Right lobe of liver (tissue), 6 donors: ENCODE results near the gene SLC37A4. TPM values are rescaled to one million over a fixed set of nuclear protein-coding genes. Genes with fewer than 3 reads are reported as not detected.

ENCODE experiments used
- ATAC-seq, 4 donors: fragments of 200-7000 bp; cut with Tn5 transposase; one replicate each; pipeline ENCODE4 v1.9.1; 2020; ENCODE audit warnings: mild to moderate bottlenecking in 4 of 4, moderate library complexity in 4 of 4
- DNase-seq, 3 donors: peaks; one replicate each; pipeline ENCODE4 v3.0.0-alpha.2; 2020
- H3K27ac ChIP-seq, 3 donors: fragments of 200-600 bp; one replicate each; pipeline ENCODE4 v1.8.0; 2022
- H3K27me3 ChIP-seq, 2 donors: fragments of 200-600 bp; one replicate each; pipeline ENCODE4 v1.8.0; 2022
- H3K36me3 ChIP-seq, 4 donors: fragments of 200-600 bp; sonication (generic) in 1 of 4; one replicate each; pipeline versions ENCODE4 v1.5.1 to v1.8.0; 2017 to 2022; ENCODE audit warnings: control low read depth in 1 of 4
- H3K4me1 ChIP-seq, 4 donors: fragments of 200-600 bp; sonication (generic) in 1 of 4; one replicate each; pipeline versions ENCODE4 v1.5.1 to v1.8.0; 2017 to 2022; ENCODE audit warnings: control low read depth in 1 of 4
- H3K4me3 ChIP-seq, 3 donors: fragments of 200-600 bp; one replicate each; pipeline ENCODE4 v1.8.0; 2022
- H3K9me3 ChIP-seq, 4 donors: fragments of 200-600 bp; sonication (generic) in 1 of 4; one replicate each; pipeline versions ENCODE4 v1.5.1 to v1.8.0; 2017 to 2022; ENCODE audit warnings: control low read depth in 1 of 4
- CTCF ChIP-seq, 4 donors: fragments of 200-600 bp in 3 of 4; fragments of 450-650 bp in 1 of 4; IDR thresholded peaks; one replicate each; pipeline versions ENCODE4 v1.5.1 to v1.8.0; 2016 to 2022; ENCODE audit warnings: antibody characterized with exemption in 4 of 4, mild to moderate bottlenecking in 2 of 4
- POLR2A ChIP-seq: fragments of 450-650 bp; IDR thresholded peaks from one replicate; pipeline ENCODE4 v1.6.1; 2017; ENCODE audit warnings: antibody characterized with exemption, mild to moderate bottlenecking
- WGBS: methylation state at CpG from one replicate; pipeline ENCODE4 v1.1.6; 2018; ENCODE audit warnings: low coverage, low lambda C conversion rate; ENCODE audit not compliant: insufficient coverage; ENCODE audit errors: missing lambda C conversion rate; 5-methylcytosine and 5-hydroxymethylcytosine counted together
- intact Hi-C, 2 donors: fragments of 100-400 bp; cut with DNase I; formaldehyde crosslinking; loops; one replicate each; pipeline versions ENCODE4 v1.11.2 to v1.14.1; 2022
- long read RNA-seq: library from polyadenylated mRNA; unstranded; transcript quantifications from one replicate; pipeline ENCODE4 v2.0.0, GENCODE V29; 2019
- total RNA-seq, 6 experiments: library from RNA; depleted of rRNA in 2 of 6; stranded (reverse); fragments of >200 nt in 2 of 6; fragmentation: NEBNext Ultra II Directional in 3 of 6; extraction: Animal tissue kit (Norgen Biotek cat#: 25700) in 3 of 6; gene quantifications; one replicate each; pipeline versions ENCODE4 v1.1.0 to v1.2.4, GENCODE V29; 2016 to 2023
- donor health status: DM: no; HTN: yes; CAD: no.
- donor health status: DM: no; HTN: no; CAD: no.
- donor health status: DM: no; HTN: no; CAD: no.
- donor health status: DM: no; HTN: yes; CAD: no.
- donor health status: DM: no; HTN: yes; CAD: no.

Gene SLC37A4
- 100 to 1,000 TPM in 4 of 6 experiments, 10 to 100 TPM in 2; 78.5 to 177 (median 147) TPM for total RNA-seq
- long read RNA-seq, partial matches to known transcripts: 16 of 25 reads
- long read RNA-seq, other reads (novel, unspliced or antisense): 7 of 25 reads

DNA sequence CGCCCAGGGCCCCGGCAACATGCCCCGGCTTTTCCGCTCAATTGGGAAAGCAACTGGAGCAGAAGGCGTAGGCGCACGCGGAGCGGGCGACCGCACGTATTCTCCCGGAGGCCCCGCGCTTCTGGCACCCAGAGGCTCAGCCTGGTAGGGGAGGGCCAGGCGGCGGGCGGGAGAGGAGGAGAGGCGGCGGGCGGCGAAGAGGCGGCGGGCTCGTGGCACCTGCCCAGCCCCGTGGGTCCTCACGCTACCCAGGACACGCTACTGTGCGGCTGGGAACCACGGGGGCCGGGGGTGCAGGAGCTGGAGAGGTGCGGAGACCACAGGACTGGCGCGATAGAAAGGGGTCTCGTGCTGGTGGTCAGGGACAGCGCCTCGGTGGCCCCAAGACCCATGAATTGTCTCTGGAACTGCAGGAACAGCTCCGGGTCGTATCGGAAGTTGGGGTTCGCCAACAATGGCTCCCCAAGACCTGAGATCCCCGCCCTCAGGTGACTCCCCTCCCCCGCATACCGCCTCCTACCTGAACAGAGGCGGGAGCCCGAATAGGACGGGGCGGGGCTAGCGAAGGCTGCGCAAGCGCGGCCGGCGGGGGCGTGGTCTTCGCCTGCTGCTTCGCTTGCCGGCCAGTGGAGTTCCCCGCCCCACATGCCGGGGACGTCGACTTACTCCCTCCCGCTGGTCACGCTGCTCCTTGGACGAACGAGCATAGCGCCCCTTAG lies at the start of gene SLC37A4:
Gene SLC37A4 (minus strand): TSS at position 549 of the 719 bp plus-strand sequence.
- Histone ChIP-seq H3K27me3 (no peaks in the 10 kb centered on the region), H3K4me1 (peaks cover 2 to 24% (median 8%) of the 10 kb centered on the region in 4 donors), H3K36me3 (peaks cover 0 to 11% (median 2%) of the 10 kb centered on the region in 4 donors), H3K4me3 (peak within 1 kb of the TSS; percentile 66 to 96 (median 81)), H3K9me3 (no peaks in the 10 kb centered on the region), H3K27ac (peak within 1 kb of the TSS; percentile 45 to 86 (median 67))
- DNase-seq (peak; percentile 99), ATAC-seq (peak; percentile 72 to 86 (median 76))
- TF ChIP-seq POLR2A (peak; percentile 64), CTCF (IDR thresholded peaks at IDR 0.05) (peak in 2 of 4 donors; percentile 90 to 91)
- 0% methylated on average over 12 of the region's 67 CpGs for WGBS
- intact Hi-C loops: no loop called here

- Histone ChIP-seq H3K9me3 (no peaks in the 10 kb centered on the region), H3K27me3 (no peaks in the 10 kb centered on the region), H3K4me1 (no peaks in the 10 kb centered on the region), H3K27ac (no peak overlapping the region), H3K36me3 (peaks cover 0 to 77% (median 43%) of the 10 kb centered on the region in 4 donors), H3K4me3 (no peak overlapping the region)
- TF ChIP-seq CTCF (IDR thresholded peaks at IDR 0.05): no peak
- intact Hi-C loops: no loop called here
- DNase-seq (peak in 1 of 3 donors; percentile 20), ATAC-seq (no peak)
- WGBS: 95% methylated on average over 9 of the region's 19 CpGs
Measured at GRCh38 chr11:119078675-119079420, 48.2 kb upstream of the SLC37A4 start.

GRCh38 chr11:119077839-119078238 lies 47.2 kb upstream of the SLC37A4 start:
- Histone ChIP-seq H3K9me3 (no peaks in the 10 kb centered on the region), H3K36me3 (peaks cover 5 to 88% (median 52%) of the 10 kb centered on the region in 4 donors), H3K27ac (no peak overlapping the region), H3K27me3 (no peaks in the 10 kb centered on the region), H3K4me1 (no peaks in the 10 kb centered on the region), H3K4me3 (no peak overlapping the region)
- intact Hi-C loops: no loop called here
- ATAC-seq: no peak
- TF ChIP-seq CTCF (IDR thresholded peaks at IDR 0.05) (no peak), POLR2A (no peak)
- no peak for DNase-seq
- WGBS: 93% methylated on average over 10 of the region's 11 CpGs

- TF ChIP-seq POLR2A (peak; percentile 79), CTCF (IDR thresholded peaks at IDR 0.05) (no peak)
- Histone ChIP-seq H3K27ac (peak within 1 kb of the TSS; percentile 57 to 81 (median 63)), H3K4me1 (peaks cover 0 to 18% (median 0%) of the 10 kb centered on the region in 4 donors), H3K27me3 (no peaks in the 10 kb centered on the region), H3K36me3 (peaks cover 0 to 27% (median 9%) of the 10 kb centered on the region in 4 donors), H3K9me3 (no peaks in the 10 kb centered on the region), H3K4me3 (peak within 1 kb of the TSS; percentile 71 to 94 (median 81))
- intact Hi-C loops: no loop called here
- DNase-seq (peak; percentile 99), ATAC-seq (peak; percentile 97 to 99 (median 98))
- WGBS: 0% methylated on average over 12 of the region's 49 CpGs
Measured at GRCh38 chr11:119067371-119068222, 36.9 kb upstream of the SLC37A4 start, which contains the start of gene VPS11. Gene VPS11, plus strand, starts transcription at chr11:119067818. Its CDS starts 6 bp downstream, at chr11:119067824.
